GM21723 (cell line): Measurements from ENCODE around the gene SDK1.
"Not testable (repeated sequence)": the region's sequence is repeated elsewhere in the genome, so short reads cannot be mapped to it uniquely, and the experiment has no call there.

Experiments used
- ATAC-seq: cut with Tn5 transposase; IDR thresholded peaks from one replicate; pipeline ENCODE4 v1.9.1; 2021; ENCODE audit warnings: mild to moderate bottlenecking, moderate library complexity; ENCODE audit not compliant: unreplicated experiment

The SDK1 gene

DNA sequence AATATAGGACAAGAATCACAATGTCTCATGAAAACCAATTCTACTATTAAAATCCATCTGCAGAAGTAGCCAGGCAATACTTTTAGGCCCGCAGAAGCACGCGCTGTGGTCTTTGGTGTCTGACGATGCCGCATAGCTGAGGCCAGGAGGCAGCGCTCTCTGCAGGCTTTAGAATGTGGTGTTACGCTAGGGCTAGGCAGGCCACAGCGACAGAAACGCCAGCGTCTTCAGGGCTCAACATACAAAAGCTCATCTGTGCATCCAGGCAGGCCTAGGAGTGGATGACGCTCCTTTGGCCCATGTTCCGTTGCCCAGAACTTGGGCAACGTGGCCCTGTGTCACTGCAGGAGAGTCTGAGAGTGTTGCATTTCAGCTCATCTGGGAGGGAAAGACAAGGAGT lies 779.9 kb downstream of the SDK1 start:
- no peak for ATAC-seq

DNA sequence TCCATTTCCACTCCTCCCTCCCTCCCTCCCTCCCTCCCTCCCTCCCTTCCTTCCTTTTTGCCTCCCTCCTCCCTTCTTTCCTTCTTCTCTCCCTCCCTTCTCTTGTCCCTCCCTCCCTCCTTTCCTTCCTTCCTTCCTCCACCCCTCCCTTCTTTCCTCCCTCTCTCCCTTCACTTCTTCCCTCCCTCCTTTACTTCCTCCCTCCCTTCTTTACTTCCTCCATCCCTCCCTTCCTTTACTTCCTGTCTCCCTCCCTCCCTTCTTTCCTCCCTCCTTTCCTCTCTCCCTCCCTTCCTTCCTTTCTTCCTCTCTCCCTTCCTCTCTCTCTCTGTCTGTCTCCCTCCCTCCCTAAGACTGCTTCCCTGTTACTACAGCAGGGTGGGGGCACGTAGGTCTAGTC lies 782.5 kb downstream of the SDK1 start:
- no peak for ATAC-seq

DNA sequence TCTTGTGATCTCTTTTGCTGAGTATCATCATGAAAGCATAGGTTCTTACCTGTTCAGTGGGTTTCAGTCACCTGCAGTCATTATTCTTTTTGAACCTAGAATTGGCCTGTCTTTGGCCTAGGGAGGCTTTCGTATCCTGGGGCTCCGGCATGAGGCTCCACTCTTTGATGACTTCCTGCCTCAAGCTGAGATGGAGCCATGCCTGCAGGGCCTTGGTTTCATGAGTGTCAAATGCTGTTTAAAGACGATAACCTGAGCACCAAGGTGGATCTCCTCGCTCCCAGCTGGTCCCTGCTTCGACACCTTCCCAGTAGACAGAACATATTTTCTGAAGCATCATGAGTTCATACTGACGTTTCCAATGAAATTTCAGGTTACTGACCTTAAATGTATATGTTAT lies 783.2 kb downstream of the SDK1 start:
- no peak for ATAC-seq

DNA sequence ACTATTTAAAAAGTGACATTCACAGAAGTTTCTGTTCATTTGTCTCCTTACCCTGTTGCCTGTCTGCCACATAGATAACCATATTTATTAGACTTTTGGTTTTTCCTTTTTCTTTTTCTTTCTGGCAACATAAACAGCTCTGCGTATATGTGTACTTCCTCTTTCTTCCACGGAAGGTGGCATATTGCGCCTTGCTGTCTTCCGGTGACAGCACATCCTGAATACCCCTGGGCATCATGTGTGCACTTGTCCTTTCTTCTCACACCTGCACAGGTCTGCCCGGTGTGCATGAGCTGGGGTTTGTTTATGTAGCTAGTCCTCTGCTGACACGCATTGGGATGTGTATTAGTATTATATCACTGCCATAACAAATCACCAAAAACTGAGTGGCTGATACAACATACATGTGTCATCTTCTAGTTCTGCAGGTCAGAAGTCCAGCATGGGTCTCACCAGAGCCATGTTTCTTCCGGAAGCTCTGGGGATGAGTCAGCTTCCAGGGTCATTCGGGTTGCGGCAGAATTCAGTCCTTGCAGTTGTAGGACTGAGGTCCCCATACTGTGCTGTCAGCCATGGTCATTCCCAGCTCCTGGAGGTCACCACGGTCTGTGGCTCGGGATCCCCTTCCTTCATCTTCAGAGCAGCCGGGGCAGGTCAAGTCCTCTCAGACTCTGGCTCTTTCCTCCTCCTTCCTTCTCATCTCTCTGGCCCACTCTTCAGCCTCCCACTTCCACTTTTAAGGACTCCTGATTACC lies 785.1 kb downstream of the SDK1 start:
- no peak for ATAC-seq

DNA sequence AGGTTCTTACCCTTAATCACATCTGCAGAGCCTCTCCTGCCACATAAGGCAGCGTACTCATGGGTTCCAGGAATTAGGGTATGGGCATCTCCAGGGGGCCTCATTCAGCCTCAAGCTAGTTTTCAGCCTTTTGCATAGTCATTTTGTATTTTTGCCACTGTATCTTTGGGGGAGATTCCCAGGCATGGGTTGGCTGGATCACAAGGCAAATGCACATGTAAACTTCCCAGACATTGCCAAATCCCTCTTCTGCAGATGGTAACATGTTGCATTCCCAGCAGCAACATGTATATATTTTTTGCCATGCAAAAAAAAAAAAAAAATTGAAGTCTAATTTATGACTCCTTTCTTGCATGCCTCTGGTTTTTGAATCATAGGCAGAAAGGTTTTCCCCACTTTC lies 785.7 kb downstream of the SDK1 start:
- ATAC-seq = no peak

DNA sequence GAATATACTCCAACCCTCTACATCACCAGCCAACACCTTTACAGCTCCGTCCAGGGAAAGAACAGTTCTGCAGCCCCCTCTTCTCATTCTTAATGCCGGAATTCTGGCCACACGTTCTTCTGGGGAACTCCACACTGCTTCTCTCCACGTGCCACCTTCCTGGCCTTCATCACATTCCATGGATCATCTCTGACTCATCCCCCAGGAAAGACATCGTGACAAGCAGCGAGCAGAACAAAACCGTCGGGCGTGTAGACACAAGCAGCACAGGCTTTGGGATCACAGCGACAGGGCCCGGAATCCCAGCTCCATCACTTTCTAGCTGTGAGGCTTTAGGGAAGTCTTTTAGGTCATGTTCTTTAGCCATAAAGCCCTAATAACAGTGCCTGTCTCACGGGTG lies 790.7 kb downstream of the SDK1 start:
- no peak for ATAC-seq

DNA sequence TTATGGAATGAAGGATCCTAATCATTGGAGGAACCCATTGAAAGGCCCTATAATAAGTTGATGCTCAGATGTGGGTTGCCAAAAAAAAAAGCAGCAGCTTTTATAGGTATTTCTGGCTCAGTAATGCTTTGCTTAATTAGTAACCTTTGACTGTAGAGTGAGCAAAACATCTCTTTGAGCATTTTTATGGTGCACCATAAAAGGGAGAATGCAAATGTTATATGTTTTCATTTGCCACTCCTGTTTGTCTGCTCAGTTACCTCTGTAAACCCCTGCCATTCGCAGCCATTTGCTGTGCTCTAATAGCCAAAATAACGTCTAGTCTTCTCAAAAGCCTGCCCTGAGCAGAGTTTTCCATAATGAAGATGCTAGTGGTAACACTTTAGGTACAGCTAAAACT lies 792.0 kb downstream of the SDK1 start:
- no peak for ATAC-seq

DNA sequence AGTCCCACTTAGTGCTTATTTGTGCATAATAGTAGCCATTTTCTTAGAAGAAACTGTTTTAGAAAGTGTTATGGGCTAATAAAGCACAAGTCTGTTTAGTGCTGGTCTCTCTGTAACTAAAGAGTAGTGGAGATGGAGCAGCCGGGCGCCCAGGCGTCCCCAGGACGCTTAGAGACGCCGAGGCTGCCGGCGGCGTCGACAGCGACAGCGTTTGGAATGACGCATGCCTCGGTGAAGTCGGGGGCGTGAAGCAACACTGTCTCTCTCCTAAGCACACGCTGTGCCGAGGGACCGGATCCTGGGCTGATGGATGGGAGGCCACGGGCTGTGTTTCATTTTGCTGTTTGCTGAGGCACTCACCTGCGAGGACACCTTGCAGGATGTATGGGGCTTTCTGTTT lies 792.4 kb downstream of the SDK1 start:
- no peak for ATAC-seq

DNA sequence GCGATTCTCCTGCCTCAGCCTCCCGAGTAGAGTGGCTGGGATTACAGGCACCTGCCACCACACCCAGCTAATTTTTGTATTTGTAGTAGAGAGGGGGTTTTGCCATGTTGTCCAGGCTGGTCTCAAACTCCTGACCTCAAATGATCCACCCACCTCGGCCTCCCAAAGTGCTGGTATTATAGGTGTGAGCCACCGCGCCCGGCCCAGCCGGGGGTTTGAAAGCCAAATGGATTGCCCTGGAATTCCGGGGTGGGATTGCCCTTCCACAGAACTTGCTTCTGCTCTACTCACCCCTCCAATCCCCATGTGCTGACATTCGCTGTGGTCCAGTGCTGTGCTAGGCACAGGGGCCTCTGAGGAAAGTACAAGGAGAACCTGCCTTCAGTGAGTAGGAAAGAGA lies 793.1 kb downstream of the SDK1 start:
- not testable (repeated sequence) for ATAC-seq

DNA sequence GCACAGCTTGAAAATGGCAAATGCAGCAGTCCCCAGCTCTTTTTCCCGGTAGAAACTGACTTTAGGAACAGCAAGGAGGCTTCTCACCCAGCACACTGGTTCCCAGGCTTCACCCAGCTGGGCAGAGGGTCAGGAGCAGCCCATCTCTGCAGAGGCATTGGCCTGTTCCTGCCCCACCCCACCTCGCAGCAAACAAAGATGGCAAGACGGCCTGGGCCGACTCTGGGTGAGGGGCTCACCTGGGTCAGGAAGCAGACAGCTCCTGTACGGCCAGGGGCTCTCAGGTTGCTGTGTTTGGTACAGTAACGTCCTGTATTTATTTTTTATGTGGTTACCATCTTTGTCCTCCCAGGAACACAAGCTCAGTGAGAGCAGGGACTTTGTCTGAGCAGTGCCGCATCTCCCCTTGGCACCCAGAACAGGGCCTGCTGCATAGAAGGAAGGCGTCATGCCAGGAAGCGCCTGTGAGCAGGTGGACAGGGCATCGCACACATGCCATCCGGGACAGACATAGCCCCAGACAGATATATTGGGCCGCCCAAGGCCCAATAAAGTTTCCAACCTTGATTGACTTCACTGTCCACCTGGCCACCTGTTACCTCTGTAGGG lies 796.1 kb downstream of the SDK1 start:
- no peak for ATAC-seq

DNA sequence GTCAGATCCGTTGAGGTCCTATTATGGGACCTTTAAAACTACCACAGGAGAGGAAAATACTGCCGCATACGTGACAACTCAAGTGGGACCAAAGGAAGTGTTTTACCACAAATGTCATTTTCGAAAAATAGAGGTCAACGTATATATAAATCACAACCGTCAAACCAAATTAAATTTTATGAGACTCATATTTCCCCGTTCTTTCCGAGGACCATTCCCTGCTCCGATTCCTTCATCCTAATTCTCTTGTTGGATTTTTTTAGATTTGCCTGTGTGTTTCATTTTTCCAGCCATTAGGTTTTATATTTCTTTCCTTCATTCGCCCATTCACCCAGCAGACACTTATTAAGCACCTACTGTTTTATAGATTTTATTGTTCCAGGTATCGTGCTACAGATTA lies 797.1 kb downstream of the SDK1 start:
- no peak for ATAC-seq

DNA sequence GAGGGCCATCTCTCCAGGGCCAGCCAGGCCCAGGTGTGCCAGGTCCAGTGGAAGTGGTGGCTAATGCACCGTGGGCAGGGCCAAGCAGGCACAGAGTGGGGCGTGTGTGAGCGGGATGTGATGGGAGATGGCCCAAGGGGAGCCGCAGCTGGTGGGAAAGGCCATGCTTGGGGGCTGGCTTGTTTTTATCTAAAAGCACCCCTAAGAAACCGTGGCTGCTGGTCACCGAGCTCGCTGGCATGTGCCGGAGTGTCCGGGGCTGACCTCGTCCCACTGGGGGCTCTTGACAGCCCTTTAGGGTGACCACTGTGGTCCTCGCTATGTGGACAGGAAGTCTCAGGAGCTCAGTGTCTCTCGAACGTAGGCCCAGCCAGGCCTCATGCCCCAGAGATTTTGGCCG lies 798.6 kb downstream of the SDK1 start:
- no peak for ATAC-seq

DNA sequence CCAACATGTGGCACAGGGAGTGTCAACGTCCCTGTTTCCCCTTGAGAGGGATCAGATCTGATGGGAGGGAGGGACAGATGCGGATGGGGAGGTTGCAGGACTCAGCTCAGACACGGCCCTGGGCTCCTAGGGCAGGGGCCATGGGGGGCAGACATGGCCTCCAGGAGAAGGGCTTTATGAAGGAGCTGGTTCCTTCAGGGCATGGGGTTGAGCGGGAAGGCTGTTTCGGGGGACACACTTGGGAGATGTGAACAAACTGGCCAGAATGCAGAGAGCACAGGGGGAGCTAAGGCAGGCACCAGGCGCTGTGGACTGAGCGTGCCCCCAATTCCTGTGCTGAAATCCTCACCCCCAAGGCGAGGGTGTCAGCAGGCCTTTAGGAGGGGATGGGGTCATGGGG lies 799.1 kb downstream of the SDK1 start:
- no peak for ATAC-seq

DNA sequence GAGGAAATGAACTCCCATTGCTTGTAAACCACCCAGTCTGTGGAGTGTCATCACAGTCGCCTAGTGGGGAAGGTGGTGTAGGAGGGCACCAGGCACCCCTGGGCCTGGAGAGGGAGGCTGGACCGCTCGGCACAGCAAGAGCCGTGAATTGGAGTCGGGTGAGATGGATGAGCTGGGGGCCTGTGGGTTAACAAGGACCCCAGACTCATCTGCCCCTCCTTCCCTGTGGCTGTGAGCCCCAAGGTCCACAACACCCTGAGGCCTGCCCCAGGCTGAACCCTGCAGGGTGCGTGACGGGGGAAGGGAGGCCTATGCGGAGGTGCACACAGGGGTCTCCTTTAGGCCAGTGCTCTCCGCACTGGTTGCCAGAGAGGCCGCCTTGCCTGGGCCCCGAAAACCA lies 799.6 kb downstream of the SDK1 start:
- ATAC-seq = no peak

DNA sequence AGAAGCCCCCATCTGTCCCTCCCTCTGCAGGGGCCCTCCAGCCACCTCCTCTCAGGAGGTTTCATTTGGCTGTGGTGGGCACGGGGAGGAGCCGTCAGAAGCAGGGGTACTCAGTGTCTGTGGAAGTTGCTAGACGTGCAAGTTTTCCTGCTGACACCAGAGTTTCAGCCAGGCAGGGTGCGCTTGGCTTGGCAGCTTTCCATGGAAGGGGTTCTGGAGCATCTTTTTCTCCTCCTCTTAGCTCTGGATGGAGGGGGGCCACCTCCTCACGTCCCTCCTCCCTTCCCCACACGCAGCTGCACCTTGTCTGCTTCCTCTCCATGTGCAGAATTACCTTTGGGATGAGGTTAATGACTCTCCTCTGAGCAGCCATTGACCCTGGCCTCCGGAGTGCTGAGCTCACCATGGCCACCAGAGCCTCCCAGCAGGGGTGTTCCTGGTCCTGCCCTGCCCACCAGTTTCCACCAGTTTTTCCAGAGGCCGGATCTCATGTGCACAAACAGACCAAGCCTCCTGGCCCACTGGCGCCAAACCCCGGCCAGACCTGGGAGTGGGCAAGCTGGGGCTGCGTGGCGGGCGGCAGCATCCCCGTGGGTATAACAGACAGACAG lies 801.3 kb downstream of the SDK1 start:
- ATAC-seq = no peak

DNA sequence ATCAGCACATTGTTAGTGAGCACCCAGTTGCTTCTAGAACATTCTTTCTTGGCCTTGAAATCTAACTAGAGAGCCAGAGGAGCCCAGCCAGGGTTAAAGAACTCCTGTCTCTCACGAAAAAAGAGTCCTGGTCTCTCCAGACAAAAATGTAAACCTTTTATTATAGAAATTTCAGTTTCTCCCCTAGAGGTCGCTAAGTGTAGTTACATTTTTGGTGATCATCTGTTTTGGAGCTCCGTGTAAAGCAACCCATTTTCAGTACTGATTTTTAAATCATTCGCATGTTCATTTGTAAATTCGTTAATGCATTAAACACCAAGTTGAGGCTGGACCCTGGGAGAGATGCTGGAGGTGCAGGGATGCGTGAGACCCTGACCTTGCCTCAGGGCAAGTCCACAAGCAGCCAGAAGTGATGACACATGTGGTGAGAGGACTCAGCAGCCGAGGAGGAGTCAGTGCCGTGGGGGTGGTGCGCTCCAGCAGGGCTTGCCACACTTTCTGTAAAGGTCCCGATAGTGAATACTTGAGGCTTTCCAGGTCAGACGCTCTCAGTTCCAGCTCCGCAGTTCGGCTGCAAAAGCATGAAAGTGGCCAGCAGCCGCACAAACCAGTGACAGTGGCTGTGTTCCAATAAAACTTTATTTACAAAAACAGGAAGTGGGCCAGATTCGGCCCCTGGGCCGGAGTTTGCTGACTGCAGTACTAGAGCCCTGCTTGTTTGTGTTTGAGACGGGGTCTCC lies 802.5 kb downstream of the SDK1 start:
- ATAC-seq = no peak

DNA sequence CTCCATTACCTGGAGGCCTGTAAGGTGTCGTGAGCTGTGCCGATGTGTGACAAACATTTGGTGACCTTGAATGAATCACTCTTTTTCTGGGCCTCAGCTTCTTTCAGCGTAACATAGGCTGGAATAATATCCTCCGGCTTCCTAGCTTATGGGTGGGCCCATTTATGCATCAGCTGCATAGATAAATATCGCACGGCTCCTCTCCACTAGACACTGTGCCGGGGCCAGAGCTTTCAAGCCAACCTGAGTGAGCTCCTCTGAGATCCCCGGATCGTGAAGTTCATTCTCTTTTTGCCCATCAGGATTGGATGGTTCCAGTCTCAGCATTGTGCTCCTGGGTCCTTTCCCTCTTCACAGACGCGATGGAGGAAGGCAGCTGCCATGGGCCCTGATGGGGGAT lies 806.8 kb downstream of the SDK1 start:
- no peak for ATAC-seq

DNA sequence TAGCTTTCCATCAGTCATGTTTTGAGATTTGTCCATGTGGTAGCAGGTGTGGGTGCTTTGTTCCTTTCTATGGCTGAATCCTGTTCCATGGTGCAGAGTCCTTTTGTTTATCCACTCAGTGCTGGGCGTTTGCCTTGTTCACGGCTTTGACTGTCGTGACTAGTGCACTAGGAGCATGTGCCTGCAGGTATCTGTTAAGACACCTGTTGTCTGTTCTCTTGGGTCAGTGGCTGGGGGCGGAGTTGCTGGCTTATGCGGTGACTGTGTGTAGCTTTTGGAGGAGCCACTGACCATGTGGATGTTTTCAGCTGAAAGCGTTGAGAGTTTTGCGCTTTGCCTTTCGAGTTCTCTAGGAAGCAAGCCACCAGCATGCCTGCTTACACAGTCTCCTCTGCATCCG lies 807.9 kb downstream of the SDK1 start:
- ATAC-seq = no peak

DNA sequence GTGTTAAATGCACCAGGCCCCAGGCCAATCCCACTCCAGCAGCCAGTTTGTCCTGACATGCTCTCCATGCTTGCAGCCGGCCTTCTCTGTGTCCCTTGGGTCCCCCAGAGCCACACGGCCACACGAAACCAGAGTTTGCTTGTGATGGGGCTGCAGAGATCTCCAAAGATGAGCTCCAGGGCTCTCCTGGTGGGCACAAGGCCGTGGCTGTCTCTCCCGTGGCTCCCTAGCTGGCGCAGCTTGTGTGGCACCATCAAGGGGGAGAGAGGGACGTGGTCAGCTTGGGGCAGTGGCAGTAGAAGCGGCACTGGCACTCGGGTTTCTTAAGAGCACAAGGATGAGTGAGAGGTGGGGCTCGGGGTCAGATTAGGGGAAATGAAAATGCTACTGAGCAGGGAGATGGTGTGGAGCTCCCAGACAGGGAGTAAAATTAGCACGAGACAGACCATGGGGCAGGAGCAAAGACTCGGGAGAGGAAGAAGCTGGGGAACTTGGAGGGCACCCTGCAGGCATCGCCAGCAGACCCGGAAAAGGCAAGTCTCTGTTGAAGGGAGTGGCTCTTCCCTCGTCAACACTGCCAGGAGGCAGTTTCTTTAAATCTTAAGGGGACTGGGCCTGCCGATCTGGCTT lies 808.5 kb downstream of the SDK1 start:
- no peak for ATAC-seq

DNA sequence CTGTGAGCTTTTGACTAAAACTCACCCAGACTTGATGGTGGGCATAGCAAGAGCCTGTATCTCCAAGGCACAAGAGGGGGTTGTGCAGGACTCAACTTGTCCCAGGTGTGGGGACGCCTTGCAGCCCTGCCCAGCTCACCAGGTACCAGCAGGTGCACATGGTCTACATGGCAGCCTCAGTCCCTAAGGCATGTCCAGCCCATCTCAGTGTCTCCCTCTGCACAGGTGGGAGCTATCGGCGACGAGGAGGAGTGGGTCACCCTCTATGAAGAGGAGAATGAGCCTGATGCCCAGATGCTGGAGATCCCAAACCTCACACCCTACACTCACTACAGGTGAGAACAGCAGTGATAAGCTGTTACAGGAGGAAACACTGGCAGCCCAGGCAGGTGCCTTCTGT lies 809.4 kb downstream of the SDK1 start:
- ATAC-seq = no peak

DNA sequence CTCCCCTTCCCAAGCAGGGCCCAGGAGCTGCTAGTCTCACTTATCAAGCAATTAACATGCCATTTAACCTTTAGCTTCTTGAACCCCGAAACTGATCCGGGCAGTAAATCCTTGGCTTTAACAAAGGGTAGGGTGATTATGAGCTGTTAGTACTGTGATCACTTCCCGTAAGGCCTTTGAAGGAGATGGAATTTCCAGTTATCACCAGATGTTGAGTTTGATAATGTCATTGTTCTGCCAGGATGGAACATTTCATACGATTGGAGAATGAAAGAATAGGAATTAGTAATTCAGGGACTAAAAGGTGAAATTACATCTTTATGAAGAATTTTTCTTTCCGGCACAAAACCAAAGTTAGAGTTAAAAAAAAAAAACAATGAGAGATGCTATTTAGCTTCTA lies 810.1 kb downstream of the SDK1 start:
- no peak for ATAC-seq
